Raji (cell line): Measurements from ENCODE around the gene HSDL1.

Experiments used
- POLR2A ChIP-seq: IDR thresholded peaks from 2 replicates; pipeline ENCODE4 v1.6.1; 2011; ENCODE audit warnings: low read depth, low read length, control low read depth; ENCODE audit not compliant: insufficient read depth

The HSDL1 gene

DNA sequence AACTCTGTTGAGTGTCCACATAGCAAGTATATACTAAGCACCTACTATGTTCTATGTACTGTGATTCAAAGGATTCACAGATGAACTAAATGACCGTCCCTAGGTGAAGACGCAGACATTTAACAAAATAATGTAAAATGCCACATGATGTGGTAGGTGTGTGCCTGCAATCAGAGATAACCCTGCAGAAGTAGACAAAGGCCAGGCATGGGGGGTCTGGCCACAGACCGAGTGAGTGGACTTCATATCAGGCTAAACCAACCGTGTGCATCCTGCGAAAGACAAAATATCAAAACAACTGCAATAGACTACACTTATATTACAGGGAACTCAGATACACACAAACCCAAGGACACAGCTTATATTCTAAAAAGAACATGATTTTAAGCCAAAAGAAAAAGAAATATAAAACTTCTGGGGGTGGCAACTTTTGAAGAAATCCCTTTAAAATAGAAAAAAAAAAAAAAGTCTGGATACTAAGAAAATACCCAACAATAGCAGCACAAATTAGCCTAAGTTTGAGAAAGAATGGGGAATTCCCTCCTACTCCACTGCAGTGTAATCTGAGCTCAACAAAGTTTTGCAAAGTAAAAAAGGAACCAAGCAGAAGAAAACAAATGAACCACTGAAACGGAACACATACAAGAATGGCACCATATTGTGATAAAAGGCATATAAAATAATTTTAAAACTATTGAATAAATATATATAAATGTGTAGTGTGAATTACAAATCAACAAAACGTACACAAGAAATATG, 12.3 kb downstream of the HSDL1 start:
- TF ChIP-seq POLR2A: no peak

DNA sequence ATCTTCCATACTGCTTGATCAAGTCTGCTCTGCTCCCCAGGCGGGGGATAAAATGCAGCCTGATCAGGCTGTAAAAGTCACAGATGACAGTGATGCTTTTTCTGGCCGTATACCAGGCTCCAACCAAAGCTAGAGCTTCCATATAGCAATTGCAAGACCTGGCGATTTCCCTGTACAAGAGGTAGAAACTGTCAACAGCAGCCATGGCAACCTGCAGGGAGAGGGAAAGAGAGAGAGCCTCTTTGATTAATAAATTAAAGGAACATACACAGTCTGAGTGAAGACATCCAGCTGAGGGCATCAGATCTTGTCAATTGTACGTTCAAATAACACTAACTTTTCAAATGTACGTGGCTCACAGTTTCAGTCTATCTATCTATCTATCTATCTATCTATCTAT, 13.9 kb downstream of the HSDL1 start:
- TF ChIP-seq POLR2A: no peak

DNA sequence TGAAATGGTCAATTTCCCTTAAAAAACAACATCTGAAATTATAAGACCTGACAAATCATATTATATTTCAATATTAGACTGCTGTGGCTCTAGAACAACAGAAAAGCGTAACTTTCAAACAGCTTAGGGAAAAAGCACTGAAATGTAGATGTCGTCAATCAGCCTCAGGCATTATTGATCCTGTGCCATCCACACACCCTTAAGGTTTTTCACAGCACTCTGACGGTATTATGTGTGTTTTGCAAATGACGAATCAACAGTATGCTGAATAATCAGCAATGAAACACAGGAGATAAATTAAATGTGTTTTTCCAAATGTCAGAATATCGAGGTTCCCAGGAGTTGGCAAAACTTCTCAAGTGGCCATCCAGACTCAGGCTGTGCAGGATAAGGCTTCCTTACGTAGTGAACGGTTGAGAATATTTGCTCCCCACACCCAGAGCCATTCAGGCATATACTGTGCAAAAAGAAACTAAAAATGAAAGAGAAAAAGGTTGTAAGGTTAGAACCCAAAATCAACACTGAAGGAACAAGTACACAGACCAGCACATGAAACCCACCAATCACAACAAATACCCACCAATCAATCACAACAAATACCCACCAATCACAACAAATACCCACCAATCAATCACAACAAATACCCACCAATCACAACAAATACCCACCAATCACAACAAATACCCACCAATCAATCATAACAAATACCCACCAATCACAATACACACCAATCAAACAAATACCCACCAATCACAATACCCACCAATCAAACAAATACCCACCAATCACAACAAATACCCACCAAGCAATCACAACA, 20.5 kb downstream of the HSDL1 start:
- no peak for TF ChIP-seq POLR2A

DNA sequence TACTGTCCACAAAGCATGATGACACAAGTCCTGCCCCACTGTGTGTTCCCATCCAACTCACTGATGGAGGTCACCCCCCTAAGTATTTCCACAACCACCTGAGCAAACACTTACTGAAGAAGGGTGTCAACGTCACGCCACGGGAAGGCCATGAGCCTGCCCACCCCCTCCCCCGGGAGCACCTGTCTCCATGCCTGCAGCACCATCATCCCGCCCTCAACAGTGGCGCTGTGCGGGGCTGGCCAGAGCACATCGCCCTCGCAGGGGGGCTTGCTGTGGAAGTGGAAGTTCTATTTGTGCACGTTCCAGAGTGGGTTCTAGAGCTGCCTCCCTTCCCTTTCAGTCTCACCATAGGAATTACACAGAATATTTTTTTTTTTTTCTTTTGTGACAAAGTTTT, 24.0 kb downstream of the HSDL1 start:
- no peak for TF ChIP-seq POLR2A

DNA sequence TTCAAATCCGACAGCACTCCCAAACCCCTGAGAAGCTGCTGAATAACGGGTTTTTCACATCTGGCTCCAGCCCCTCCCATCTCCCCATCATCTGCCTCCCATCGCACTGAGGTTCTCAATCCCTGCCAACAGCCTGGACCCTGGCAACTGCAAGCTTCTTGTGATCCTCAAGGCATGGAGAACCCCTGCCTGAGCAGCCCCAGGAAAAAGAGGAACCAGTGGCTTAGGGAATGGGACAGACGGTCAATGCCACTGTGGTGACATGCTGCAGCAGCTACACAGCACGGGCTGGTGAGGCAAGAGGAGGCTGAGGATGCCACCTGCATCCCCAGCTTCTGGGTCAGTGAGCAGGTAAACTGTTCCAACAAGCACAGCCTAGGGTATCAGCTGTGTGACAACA, 25.0 kb downstream of the HSDL1 start:
- no peak for TF ChIP-seq POLR2A

DNA sequence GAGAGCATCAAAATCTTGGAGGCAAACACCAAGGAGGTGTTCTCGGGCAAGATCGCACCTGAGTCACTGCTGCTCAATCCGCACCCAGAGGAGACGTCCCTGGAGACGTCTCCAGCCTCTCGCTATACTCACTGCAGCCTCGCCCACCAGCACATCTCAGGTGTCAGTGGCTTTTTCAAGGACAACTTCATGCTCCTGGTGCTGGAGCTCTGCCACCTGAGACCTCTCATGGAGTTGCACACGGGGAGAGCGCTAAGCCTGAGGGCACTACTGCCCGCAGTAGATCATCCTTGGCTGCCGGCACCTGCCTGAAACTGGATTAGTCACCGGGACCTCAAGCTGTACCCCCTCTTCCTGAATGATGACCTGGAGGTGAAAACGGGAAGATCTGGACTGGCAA, 25.6 kb downstream of the HSDL1 start:
- no peak for TF ChIP-seq POLR2A

DNA sequence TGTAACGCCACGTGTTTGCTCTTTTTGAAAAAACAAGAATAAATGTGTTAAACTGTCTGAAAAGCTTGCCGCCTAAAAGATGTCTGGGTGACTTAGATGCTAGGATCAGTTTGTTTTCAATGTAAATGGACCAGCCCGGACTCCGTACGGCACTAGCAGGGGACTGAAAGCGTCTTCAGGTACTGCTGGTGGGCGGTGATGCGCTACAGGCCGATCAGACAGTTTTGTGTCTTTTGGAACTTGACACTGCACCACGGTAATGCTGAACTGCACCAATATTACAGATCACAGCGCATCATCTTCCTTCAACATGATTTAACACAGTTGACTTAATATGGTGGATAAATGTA, 27.5 kb downstream of the HSDL1 start:
- no peak for TF ChIP-seq POLR2A

DNA sequence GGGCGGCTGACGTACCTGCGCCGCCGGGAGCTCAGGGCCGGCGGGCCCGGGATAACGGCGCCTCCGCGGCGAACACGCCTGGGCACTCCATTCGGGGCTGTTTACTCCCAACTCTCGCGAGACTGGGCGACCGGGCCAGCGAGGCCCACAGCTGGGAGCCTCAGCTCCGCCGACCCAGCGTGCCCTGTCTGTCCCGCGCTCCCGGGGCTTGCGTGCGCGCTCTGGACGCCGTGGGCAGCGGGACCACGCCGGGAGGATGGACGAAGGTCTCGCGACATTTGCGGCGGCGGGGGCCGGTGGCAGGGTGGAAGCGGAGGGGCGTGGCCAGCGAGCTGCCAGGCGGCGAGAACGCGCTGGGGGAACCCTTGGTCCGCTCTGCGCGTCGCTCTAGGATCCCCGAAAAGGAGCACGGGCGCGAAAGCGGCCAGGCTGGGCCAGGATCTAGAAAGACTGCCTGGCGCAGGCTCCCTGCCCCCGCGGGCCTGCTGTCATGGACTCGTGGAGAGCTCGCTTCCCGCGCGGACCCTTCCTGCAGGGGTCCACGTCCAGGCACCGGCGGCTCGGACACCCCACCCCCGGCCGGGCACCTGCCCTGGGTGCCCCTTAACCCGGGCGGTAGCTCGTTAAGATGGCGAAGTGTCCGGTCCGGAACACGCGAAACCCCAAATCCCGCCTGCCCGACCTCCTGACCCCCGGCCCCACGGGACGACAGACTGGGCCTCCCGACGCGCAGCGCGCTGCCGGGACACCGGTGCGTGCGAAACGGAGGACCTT, 28.1 kb downstream of the HSDL1 start, which contains the start of gene MBTPS1:
Gene MBTPS1 (minus strand): TSS at position 223 of the 774 bp plus-strand sequence. CDS start 15,159 bp downstream, outside the sequence.
- TF ChIP-seq POLR2A: peak; percentile 93

DNA sequence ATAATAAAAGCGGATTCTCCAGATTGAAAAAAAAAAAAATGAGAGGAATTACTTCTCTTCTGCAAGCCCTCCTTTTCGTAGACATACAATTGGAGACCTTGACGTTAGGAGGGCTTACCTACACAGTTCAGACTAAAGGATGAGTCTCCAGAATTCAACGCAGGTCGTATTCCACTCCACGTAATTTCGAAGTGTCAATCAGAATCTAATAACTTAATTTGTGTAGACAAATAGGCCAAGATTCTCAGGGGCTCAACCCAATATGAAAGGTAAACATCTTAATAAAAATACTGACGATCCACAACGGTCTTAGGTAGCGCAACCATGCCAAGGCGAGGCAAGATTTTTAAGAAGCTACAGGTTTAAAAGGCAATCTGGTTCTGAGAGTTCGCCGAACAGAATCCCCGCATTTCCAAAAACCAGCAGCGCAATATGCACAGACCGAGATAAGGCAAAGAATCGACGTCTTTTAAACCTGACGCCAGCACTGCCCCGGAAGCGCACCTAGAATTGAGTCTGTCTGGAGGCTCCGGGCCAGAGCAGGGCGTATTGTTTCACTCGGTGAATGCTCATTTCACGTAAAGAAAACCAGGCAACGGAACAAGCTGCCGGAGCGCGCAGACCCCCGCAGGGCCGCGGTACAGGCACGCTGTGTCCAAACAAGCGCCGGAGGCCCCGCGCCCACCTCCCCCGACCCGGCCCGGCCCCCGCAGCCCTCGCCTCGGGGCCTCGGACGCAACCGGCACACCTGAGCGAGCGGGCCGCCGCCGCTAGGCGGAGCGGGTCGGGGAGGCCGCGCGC, 28.9 kb downstream of the HSDL1 start:
- no peak for TF ChIP-seq POLR2A

DNA sequence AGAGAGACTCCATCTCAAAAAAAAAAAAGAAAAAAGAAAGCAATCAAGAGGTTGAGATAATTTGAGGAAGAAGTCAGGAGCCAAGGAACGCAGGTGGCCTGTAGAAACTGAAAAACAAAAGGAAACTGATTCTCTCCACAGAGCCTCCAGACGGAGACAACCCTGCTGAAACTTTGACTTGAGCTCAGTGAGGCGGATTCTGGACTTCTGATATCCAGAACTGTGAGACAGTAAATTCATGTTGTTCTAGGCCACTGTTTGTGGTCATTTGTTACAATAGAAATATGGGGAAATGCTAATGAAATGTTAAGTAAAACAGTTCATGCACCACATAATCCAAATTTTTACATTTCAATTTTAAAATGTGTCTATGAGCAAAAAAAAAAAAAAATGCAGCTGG, 33.5 kb downstream of the HSDL1 start:
- TF ChIP-seq POLR2A: no peak

DNA sequence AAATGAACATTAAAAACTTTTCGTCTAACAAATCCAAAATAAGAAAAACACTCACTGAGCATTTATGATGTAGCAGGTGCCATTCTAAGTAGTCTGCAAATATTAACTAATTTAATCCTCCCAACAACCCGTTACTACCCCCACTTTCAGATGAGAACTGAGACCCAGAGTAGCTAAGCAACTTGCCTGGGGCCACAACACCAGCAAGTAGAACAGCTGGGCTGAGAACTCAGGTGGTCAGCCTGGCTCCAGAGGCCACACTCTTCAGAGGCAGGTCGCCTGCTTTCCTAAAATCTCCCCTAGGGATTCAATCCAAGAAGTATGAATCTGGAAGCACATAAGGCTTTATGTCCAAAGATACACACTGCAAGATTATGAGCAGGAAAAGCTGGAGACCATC, 34.5 kb downstream of the HSDL1 start:
- TF ChIP-seq POLR2A: no peak

DNA sequence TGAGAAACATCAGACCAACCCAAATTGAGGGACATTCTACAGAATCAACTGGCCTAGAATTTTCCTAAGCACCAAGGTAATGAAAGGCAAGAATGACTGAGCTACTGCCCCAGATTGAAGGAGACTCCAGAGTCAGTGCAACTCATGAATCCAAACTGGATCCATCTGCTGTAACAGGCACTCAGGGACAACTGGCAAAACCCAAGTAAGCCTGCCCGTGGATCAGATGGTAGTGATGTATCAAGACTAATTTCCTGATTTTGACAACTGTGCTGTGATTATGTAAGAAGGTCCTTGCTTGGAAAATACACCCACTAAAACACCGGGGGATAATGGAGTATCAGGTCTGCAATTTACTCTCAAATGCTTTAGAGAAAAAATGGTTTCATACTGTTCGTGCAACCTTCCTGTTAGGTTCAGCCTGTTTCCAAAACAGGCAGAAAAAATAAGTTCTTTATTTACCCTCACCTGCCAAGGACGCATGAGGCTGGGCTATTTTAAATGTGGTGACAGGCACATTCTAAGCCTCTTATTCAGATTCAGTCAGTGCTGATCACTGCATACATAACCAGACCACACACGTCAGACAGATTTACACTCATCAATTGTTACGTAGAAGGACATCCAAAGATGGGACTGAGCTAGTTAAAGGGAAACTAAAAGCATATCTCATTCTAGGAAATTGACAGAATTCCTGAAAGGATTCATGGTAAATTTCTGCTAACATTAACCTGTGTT, 35.2 kb downstream of the HSDL1 start:
- TF ChIP-seq POLR2A: no peak

DNA sequence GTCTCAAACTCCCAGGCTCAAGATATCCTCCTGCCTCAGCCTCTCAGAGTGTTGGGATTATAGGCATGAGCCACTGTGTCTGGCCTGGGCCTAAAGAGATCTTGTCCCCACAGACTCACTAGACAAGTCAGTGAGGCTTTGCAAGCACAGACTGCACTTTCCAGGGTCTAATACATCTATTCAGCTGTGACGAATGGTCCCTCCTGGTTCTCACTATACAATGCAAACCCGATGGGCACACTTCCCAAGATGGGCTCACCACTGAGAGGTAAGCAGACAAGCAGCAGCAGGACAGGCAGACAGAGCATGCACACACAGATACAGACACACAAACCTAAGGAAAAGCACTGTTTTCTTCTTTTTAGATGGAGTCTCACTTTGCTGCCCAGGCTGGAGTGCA, 37.1 kb downstream of the HSDL1 start:
- TF ChIP-seq POLR2A: no peak
